DMS53 (cell line): ENCODE data around the gene CD74.

Source experiments
- DNase-seq: peaks from one replicate; lab custom pipeline; 2025; lab: John Stamatoyannopoulos, UW

Gene CD74

GRCh38 chr5:150397146-150397781 lies 15.4 kb downstream of the CD74 start:
- no peak for DNase-seq

GRCh38 chr5:150396267-150396666 lies 16.4 kb downstream of the CD74 start:
- no peak for DNase-seq

GRCh38 chr5:150395688-150395975 lies 17.1 kb downstream of the CD74 start:
- DNase-seq = no peak

- no peak for DNase-seq
Observed at GRCh38 chr5:150394912-150395687, 17.6 kb downstream of the CD74 start.

- no peak for DNase-seq
Observed at GRCh38 chr5:150394131-150394530, 18.6 kb downstream of the CD74 start.

GRCh38 chr5:150393096-150393645 lies 19.5 kb downstream of the CD74 start:
- DNase-seq = no peak

GRCh38 chr5:150392680-150393079 lies 20.0 kb downstream of the CD74 start:
- DNase-seq = no peak

GRCh38 chr5:150391986-150392385 lies 20.7 kb downstream of the CD74 start:
- DNase-seq = no peak

- no peak for DNase-seq
Observed at GRCh38 chr5:150391064-150391834, 21.5 kb downstream of the CD74 start.

- no peak for DNase-seq
Observed at GRCh38 chr5:150389531-150390266, 23.0 kb downstream of the CD74 start.

GRCh38 chr5:150386024-150386855 lies 26.5 kb downstream of the CD74 start:
- no peak for DNase-seq

GRCh38 chr5:150384701-150385100 lies 28.0 kb downstream of the CD74 start:
- DNase-seq = no peak

GRCh38 chr5:150377964-150378694 lies 34.6 kb downstream of the CD74 start:
- DNase-seq = no peak

- no peak for DNase-seq
Observed at GRCh38 chr5:150376799-150377771, 35.6 kb downstream of the CD74 start.

- no peak for DNase-seq
Observed at GRCh38 chr5:150374651-150375050, 38.1 kb downstream of the CD74 start.

- no peak for DNase-seq
Observed at GRCh38 chr5:150372639-150373038, 40.1 kb downstream of the CD74 start.

GRCh38 chr5:150368526-150368925 lies 44.2 kb downstream of the CD74 start:
- no peak for DNase-seq

GRCh38 chr5:150364004-150364403 lies 48.7 kb downstream of the CD74 start:
- no peak for DNase-seq

GRCh38 chr5:150363185-150363584 lies 49.5 kb downstream of the CD74 start:
- DNase-seq = no peak
